Tibial artery (tissue), 4 donors: ENCODE results near the gene MAD1L1.

Experiments used
- DNase-seq, 2 donors: peaks; one replicate each; pipeline ENCODE4 v3.0.0-alpha.2; 2019
- H3K27ac ChIP-seq, 2 donors: fragments of 200-600 bp; sonication (generic) in 1 of 2; 1 replicate in 1 of 2; 2 replicates in 1 of 2; pipeline ENCODE4 v1.5.1; 2018 to 2019; ENCODE audit warnings: mild to moderate bottlenecking in 1 of 2
- H3K27me3 ChIP-seq, 2 donors: fragments of 200-600 bp; sonication (generic) in 1 of 2; one replicate each; pipeline versions ENCODE4 v1.5.1 to v1.6.0; 2016 to 2019
- H3K36me3 ChIP-seq, 3 donors: fragments of 200-600 bp; sonication (generic) in 2 of 3; one replicate each; pipeline ENCODE4 v1.5.1; 2016 to 2019; ENCODE audit warnings: mild to moderate bottlenecking in 2 of 3
- H3K4me1 ChIP-seq, 4 donors: fragments of 200-600 bp; sonication (generic) in 2 of 4; 1 replicate in 3 of 4; 2 replicates in 1 of 4; pipeline ENCODE4 v1.5.1; 2016 to 2019
- H3K4me3 ChIP-seq, 2 donors: fragments of 200-600 bp; sonication (generic) in 1 of 2; 1 replicate in 1 of 2; 2 replicates in 1 of 2; pipeline ENCODE4 v1.5.1; 2018 to 2019; ENCODE audit warnings: mild to moderate bottlenecking in 2 of 2
- H3K9me3 ChIP-seq, 3 donors: fragments of 200-600 bp; sonication (generic) in 1 of 3; one replicate each; pipeline ENCODE4 v1.5.1; 2016 to 2019
- intact Hi-C: fragments of 100-400 bp; cut with DNase I; formaldehyde crosslinking; loops from one replicate; pipeline ENCODE4 v1.15.0; 2023; ENCODE audit warnings: low total_unique reads
- TF ChIP-seq, protein P1 (sequence below), 2 experiments: fragments of 200-600 bp in 1 of 2; fragments of 450-650 bp in 1 of 2; IDR thresholded peaks; one replicate each; pipeline ENCODE4 v1.5.1; 2017 to 2019; ENCODE audit warnings: antibody characterized with exemption in 2 of 2, mild to moderate bottlenecking in 1 of 2, moderate library complexity in 1 of 2

MAD1L1 gene

DNA sequence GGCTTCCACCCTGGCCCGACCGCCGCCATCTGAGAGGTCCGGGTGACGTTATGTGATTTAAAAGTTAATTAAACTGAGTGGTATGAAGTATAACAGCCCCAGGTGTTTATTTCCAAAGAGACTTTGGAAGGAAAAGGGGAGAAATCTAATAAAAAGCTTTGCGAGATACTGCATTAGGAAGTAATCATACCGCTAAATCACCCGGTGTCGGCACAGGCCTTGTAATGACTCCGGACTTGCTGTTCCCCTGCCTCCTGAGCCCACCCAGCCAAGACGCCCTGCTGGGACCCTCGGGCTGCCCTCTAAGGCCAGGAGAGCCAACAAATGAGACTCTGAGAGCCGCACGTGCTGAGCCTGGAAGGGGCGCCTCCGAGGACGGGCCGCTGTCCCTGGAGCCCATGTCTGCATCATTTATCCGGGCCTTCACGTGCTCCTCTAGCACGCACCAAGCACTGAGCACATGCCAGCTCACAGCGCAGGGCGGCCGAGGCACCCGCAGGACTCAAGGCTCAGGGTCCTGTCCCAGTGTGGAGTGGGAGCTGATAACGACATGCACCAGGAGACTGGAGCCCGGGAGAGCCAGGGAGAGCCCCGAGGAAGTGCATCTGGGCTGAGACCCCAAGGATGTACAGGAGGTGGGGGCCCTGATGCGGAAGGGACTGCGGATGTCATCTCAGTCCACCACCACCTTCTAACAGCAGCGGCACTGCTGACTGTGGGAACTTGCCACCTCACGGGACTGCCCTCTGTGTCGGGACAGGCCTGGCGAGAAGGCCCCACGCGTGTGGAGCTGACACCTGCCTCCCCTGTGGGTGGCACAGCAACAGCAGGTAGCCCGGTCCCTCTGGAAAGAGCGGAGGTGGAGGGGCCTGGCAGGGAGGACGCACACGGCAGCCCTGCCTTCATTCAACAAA lies 380.0 kb downstream of the MAD1L1 start:
- peak in 1 of 2 donors; percentile 58 for DNase-seq
- Histone ChIP-seq H3K27me3 (no peaks in the 10 kb centered on the region), H3K4me1 (no peaks in the 10 kb centered on the region), H3K36me3 (no peaks in the 10 kb centered on the region), H3K27ac (no peak overlapping the region), H3K9me3 (no peaks in the 10 kb centered on the region), H3K4me3 (no peak overlapping the region)
- intact Hi-C loops: no loop called here
- TF ChIP-seq, protein P1, sequence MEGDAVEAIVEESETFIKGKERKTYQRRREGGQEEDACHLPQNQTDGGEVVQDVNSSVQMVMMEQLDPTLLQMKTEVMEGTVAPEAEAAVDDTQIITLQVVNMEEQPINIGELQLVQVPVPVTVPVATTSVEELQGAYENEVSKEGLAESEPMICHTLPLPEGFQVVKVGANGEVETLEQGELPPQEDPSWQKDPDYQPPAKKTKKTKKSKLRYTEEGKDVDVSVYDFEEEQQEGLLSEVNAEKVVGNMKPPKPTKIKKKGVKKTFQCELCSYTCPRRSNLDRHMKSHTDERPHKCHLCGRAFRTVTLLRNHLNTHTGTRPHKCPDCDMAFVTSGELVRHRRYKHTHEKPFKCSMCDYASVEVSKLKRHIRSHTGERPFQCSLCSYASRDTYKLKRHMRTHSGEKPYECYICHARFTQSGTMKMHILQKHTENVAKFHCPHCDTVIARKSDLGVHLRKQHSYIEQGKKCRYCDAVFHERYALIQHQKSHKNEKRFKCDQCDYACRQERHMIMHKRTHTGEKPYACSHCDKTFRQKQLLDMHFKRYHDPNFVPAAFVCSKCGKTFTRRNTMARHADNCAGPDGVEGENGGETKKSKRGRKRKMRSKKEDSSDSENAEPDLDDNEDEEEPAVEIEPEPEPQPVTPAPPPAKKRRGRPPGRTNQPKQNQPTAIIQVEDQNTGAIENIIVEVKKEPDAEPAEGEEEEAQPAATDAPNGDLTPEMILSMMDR (IDR thresholded peaks at IDR 0.05): no peak

DNA sequence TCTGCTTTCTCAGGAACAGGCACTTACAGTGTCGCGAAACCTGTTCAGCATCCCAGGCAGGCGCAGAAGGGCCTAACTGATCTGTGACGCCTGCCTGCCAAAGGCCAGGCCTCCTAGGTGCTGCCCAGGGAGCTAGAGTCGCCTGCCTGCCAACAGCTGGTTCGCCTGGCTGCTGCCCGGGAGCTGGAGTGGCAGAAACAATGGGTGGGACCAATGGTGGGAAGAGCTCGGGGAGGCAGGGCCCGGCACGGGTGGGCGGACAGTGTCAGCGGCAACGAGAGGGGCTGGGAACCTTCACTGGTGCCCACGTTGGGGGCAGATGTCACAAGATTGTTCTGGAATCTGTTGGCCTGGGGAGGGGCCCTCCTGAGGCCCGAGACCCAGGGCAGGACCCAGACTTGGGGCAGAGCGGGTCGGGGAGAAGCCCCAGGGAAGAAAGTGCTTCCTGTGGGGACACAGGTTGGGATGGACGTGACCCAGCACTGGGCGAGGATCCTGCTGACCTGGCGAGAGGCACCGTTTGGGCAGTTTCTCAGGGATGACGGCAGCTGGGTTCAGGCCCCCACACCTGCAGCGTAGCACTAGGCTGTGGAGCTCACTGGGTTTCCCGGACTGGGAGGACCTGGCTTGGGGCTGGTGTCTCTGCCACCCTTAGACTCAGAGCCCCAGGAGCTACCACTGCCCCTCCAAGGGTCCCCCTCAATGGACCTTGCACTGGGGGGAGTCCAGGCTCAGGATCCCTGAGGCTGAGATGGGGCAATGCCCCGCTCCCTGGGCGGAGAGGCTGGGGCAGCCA lies 380.8 kb downstream of the MAD1L1 start:
- no peaks in the 10 kb centered on the region for H3K4me1 ChIP-seq
- H3K27ac ChIP-seq: no peak overlapping the region
- H3K27me3 ChIP-seq: no peaks in the 10 kb centered on the region
- TF ChIP-seq, protein P1 (IDR thresholded peaks at IDR 0.05): no peak
- intact Hi-C loops: no loop called here
- peak in 1 of 2 donors; percentile 61 for DNase-seq
- H3K9me3 ChIP-seq: no peaks in the 10 kb centered on the region
- H3K36me3 ChIP-seq: no peaks in the 10 kb centered on the region
- no peak overlapping the region for H3K4me3 ChIP-seq

DNA sequence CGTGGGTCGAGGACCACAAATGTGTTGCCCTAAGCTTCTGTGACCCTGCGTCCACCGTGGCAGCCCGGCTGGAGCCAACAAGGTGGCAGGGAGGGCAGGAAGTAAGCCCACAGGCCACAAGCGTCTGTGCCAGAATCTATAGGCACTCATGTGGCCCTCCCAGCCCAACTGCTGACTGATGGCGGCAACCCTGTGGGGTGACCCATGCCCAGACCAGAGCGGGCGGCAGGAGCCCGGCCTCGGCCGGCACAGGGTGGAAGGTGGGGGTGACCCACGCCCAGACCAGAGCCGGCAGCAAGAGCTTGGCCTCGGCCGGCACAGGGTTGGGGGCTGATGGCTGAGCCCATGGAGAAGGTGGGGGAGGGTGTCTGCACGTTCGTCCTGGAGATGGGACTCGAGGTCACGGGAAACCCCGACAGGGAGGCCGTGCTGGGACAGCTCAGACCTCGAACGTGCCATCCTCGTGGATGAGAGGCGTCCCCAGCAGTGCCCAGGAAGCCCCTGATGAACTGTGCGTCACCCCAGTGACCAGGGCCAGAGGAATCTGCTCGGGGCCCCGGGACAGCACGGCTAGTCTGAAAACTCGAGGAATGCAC lies 381.7 kb downstream of the MAD1L1 start:
- H3K27ac ChIP-seq: no peak overlapping the region
- intact Hi-C loops: no loop called here
- DNase-seq: peak in 1 of 2 donors; percentile 53
- no peak overlapping the region for H3K4me3 ChIP-seq
- H3K9me3 ChIP-seq: no peaks in the 10 kb centered on the region
- no peaks in the 10 kb centered on the region for H3K27me3 ChIP-seq
- H3K36me3 ChIP-seq: no peaks in the 10 kb centered on the region
- H3K4me1 ChIP-seq: no peaks in the 10 kb centered on the region
- TF ChIP-seq, protein P1 (IDR thresholded peaks at IDR 0.05): no peak

DNA sequence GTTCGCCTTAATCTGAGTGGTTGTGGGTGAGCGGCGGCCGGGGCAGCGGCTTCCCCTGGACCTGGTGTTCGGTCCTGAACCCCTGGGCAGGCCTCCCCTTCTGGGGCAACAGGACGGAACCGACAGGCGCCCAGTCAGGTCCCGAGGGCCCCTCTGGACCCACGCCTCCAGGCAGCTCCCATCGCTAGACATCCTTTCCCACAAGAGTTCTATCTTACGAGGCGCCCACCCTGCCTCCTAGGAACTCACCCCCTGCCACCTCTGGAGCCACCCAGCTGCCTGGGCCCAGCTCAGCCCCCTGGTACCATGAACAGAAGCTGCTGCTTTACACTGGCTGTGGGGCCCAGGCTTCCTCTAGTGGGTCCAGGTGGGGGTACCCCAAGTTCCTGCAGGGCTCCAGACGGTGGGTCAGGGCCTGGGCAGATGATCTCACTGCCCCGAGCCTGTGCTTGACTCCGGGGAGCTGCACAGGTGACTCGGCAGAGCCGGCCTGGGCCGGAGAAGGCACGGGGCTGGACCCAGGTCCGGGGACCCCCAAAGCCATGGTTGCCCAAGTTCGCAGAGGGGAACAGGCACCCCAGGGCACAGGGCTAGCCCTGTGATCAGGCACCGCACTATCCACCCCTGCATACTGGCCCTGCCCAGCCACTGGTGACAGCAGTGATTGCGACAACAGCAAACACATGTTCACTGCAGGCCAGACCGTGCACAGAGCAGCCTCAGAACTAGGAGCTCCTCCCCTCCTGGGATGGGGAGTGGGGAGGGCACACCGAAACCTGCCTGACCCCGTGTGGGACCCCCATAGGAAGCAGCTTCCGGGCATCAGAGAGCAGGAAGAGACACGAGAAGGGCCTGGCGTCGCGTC lies 382.4 kb downstream of the MAD1L1 start:
- no peaks in the 10 kb centered on the region for H3K4me1 ChIP-seq
- TF ChIP-seq, protein P1 (IDR thresholded peaks at IDR 0.05): no peak
- H3K27ac ChIP-seq: no peak overlapping the region
- no peaks in the 10 kb centered on the region for H3K27me3 ChIP-seq
- DNase-seq: peak in 1 of 2 donors; percentile 54
- intact Hi-C loops: no loop called here
- H3K36me3 ChIP-seq: no peaks in the 10 kb centered on the region
- H3K9me3 ChIP-seq: no peaks in the 10 kb centered on the region
- no peak overlapping the region for H3K4me3 ChIP-seq
